HEK293 (cell line): ENCODE results near the gene DOCK4.

Source experiments
- CTCF ChIP-seq: fragments of 450-650 bp; formaldehyde crosslinking; IDR thresholded peaks from 2 replicates; pipeline ENCODE4 v1.5.1; 2016; ENCODE audit warnings: missing biosample characterization, missing genetic modification characterization
- KLF10 ChIP-seq: fragments of 450-650 bp; IDR thresholded peaks from 2 replicates; pipeline ENCODE4 v1.5.1; 2018; ENCODE audit warnings: missing biosample characterization, mild to moderate bottlenecking, missing genetic modification characterization
- ZBTB10 ChIP-seq: fragments of 450-650 bp; formaldehyde crosslinking; IDR thresholded peaks from 2 replicates; pipeline ENCODE4 v1.5.1; 2016; ENCODE audit warnings: missing biosample characterization, missing genetic modification characterization
- ZNF2 ChIP-seq: fragments of 450-650 bp; formaldehyde crosslinking; IDR thresholded peaks from 2 replicates; pipeline ENCODE4 v1.5.1; 2016; ENCODE audit warnings: missing biosample characterization, missing genetic modification characterization
- ZNF223 ChIP-seq: fragments of 450-650 bp; formaldehyde crosslinking; IDR thresholded peaks from 2 replicates; pipeline ENCODE4 v1.5.1; 2016; ENCODE audit warnings: missing biosample characterization, missing genetic modification characterization
- ZNF37A ChIP-seq: fragments of 450-650 bp; IDR thresholded peaks from 2 replicates; pipeline ENCODE4 v1.5.1; 2018; ENCODE audit warnings: missing biosample characterization, missing genetic modification characterization

GRCh38 chr7:112223310-112223709 is 17.1 kb upstream of the DOCK4 start:
- TF ChIP-seq KLF10 (tag by site-specific recombination) (no peak), ZNF37A (tag by site-specific recombination) (no peak), ZNF223 (tag by site-specific recombination) (no peak), ZBTB10 (tag by site-specific recombination) (no peak), CTCF (no peak), ZNF2 (tag by site-specific recombination) (no peak)
